ENCODE measurements around the gene IER3. TPM values are rescaled to one million over a fixed set of nuclear protein-coding genes. Genes with fewer than 3 reads are reported as not detected.

The IER3 gene
- polyA plus RNA-seq, 1 of the 3 experiments (the other 2 are of a cell fraction) = 12.9 TPM

GRCh38 chr6:30787954-30788353, 43.6 kb upstream of the IER3 start:
- Histone ChIP-seq H2AFZ (ENCODE audit: low read depth) (no peak overlapping the region), H3K36me3 (replicated peaks in 1 of 2; ENCODE audit: control insufficient read depth in 1 of 2, insufficient read depth in 2 of 2, low read length in 1 of 2) (no peaks in the 10 kb centered on the region), H3K4me3 (ENCODE audit: low read depth in 2 of 2, low read length in 1 of 2) (no peak overlapping the region), H3K4me2 (no peak overlapping the region), H3K4me1 (ENCODE audit: control insufficient read depth in 1 of 2, insufficient read depth in 2 of 2, low read depth in 1 of 2, low read length in 1 of 2) (peaks cover 8 to 9% of the 10 kb centered on the region in 2 experiments; a peak in 2 of 4 replicates), H4K20me1 (ENCODE audit: insufficient read depth) (no peaks in the 10 kb centered on the region), H3K9me2 (no peaks in the 10 kb centered on the region), H3K27me3 (ENCODE audit: insufficient read depth) (no peaks in the 10 kb centered on the region), H3K9me3 (no peaks in the 10 kb centered on the region), H3K27ac (ENCODE audit: low read depth in 2 of 2, low read length in 1 of 2) (no peak overlapping the region), H3F3A (replicated peaks; ENCODE audit: insufficient read depth) (peaks cover 6% of the 10 kb centered on the region), H3K79me2 (ENCODE audit: insufficient read depth) (no peaks in the 10 kb centered on the region), H3K9ac (no peak overlapping the region)
- no peak for TF ChIP-seq CTCF (IDR thresholded peaks at IDR 0.05)
- no peak for TF ChIP-seq SMC3 (IDR thresholded peaks at IDR 0.05; ENCODE audit: low read depth, low read length)
- TF ChIP-seq CHD2 (IDR thresholded peaks at IDR 0.05; ENCODE audit: low read length, partially characterized antibody) = no peak
- no peak for TF ChIP-seq ZBTB33 (IDR thresholded peaks at IDR 0.05; ENCODE audit: borderline replicate concordance, low read depth)
- TF ChIP-seq RXRA (IDR thresholded peaks at IDR 0.05; ENCODE audit: borderline replicate concordance, low read depth) = no peak
- no peak for TF ChIP-seq RAD21 (IDR thresholded peaks at IDR 0.05; ENCODE audit: low read length)
- no peak for TF ChIP-seq GABPA (IDR thresholded peaks at IDR 0.05; ENCODE audit: low read depth)
- no peak for TF ChIP-seq TAF1 (IDR thresholded peaks at IDR 0.05; ENCODE audit: borderline replicate concordance, low read depth, low read length)
- no peak for TF ChIP-seq YY1 (IDR thresholded peaks at IDR 0.05; ENCODE audit: low read depth)
- TF ChIP-seq RCOR1 (IDR thresholded peaks at IDR 0.05; ENCODE audit: low read length) = no peak
- no peak for TF ChIP-seq USF1 (IDR thresholded peaks at IDR 0.05; ENCODE audit: borderline replicate concordance, low read depth)
- no peak for TF ChIP-seq PBX3 (IDR thresholded peaks at IDR 0.05)
- no peak for TF ChIP-seq JUND (IDR thresholded peaks at IDR 0.05)
- no peak for TF ChIP-seq RFX5 (IDR thresholded peaks at IDR 0.05; ENCODE audit: low read length)
- no peak for TF ChIP-seq EZH2phosphoT487 (IDR thresholded peaks at IDR 0.05; ENCODE audit: borderline replicate concordance, low read depth)
- TF ChIP-seq, protein P1, sequence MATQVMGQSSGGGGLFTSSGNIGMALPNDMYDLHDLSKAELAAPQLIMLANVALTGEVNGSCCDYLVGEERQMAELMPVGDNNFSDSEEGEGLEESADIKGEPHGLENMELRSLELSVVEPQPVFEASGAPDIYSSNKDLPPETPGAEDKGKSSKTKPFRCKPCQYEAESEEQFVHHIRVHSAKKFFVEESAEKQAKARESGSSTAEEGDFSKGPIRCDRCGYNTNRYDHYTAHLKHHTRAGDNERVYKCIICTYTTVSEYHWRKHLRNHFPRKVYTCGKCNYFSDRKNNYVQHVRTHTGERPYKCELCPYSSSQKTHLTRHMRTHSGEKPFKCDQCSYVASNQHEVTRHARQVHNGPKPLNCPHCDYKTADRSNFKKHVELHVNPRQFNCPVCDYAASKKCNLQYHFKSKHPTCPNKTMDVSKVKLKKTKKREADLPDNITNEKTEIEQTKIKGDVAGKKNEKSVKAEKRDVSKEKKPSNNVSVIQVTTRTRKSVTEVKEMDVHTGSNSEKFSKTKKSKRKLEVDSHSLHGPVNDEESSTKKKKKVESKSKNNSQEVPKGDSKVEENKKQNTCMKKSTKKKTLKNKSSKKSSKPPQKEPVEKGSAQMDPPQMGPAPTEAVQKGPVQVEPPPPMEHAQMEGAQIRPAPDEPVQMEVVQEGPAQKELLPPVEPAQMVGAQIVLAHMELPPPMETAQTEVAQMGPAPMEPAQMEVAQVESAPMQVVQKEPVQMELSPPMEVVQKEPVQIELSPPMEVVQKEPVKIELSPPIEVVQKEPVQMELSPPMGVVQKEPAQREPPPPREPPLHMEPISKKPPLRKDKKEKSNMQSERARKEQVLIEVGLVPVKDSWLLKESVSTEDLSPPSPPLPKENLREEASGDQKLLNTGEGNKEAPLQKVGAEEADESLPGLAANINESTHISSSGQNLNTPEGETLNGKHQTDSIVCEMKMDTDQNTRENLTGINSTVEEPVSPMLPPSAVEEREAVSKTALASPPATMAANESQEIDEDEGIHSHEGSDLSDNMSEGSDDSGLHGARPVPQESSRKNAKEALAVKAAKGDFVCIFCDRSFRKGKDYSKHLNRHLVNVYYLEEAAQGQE (IDR thresholded peaks at IDR 0.05; ENCODE audit: low read depth, low read length) = no peak
- ChIA-PET POLR2A (no interaction called here), CTCF (no interaction called here)
- 87% methylated on average over 5 of the region's 5 CpGs for WGBS (ENCODE audit: low lambda C conversion rate)
- DNase-seq = no peak
